NCI-H2107 (cell line): ENCODE results near the gene TSPAN33.
A peak's percentile ranks its signal among the peaks of the same experiment; 100 is the strongest.
"Not testable (repeated sequence)": the region's sequence is repeated elsewhere in the genome, so short reads cannot be mapped to it uniquely, and the experiment has no call there.

Experiments used
- DNase-seq: peaks from one replicate; lab custom pipeline; 2025; lab: John Stamatoyannopoulos, UW

Gene TSPAN33

GRCh38 chr7:129209067-129209926, 64.8 kb downstream of the TSPAN33 start:
- DNase-seq, result no peak

- no peak for DNase-seq
Observed at GRCh38 chr7:129210256-129210988, 65.9 kb downstream of the TSPAN33 start.

GRCh38 chr7:129210989-129211312, 66.4 kb downstream of the TSPAN33 start:
- no peak for DNase-seq

DNA sequence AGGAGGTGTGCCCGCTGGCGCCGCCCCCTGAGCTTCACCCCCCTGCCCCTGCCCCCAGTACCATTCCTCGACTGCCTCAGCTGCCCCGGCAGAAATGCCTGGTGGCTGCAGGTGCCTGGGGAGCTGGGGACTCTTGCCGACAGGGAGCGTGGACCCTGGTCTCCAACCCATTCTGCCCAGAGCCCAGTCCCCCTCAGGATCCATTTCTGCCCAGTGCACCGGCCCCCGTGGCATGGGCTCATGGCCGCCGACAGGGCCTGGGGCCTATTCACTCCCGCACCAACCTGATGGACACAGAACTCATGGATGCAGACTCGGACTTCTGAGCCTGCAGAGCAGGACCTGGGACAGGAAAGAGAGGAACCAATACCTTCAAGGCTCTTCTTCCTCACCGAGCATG, 67.6 kb downstream of the TSPAN33 start:
- DNase-seq, result no peak

GRCh38 chr7:129212596-129212995, 68.1 kb downstream of the TSPAN33 start:
- no peak for DNase-seq

GRCh38 chr7:129213828-129214227, 69.3 kb downstream of the TSPAN33 start:
- peak; percentile 56 for DNase-seq

DNA sequence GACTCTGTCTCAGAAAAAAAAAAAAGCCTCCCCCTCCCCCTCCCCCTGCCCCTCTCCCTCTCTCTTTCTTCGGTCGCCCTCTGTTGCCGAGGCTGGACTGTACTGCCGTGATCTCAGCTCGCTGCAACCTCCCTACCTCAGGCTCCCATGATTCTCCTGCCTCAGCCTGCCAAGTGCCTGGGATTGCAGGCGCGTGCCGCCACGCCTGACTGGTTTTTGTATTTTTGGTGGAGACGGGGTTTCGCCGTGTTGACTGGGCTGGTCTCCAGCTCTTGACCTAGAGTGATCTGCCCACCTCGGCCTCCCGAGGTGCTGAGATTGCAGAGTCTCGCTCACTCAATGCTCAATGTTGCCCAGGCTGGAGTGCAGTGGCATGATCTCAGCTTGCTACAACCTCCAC, 71.2 kb downstream of the TSPAN33 start:
- not testable (repeated sequence) for DNase-seq

DNA sequence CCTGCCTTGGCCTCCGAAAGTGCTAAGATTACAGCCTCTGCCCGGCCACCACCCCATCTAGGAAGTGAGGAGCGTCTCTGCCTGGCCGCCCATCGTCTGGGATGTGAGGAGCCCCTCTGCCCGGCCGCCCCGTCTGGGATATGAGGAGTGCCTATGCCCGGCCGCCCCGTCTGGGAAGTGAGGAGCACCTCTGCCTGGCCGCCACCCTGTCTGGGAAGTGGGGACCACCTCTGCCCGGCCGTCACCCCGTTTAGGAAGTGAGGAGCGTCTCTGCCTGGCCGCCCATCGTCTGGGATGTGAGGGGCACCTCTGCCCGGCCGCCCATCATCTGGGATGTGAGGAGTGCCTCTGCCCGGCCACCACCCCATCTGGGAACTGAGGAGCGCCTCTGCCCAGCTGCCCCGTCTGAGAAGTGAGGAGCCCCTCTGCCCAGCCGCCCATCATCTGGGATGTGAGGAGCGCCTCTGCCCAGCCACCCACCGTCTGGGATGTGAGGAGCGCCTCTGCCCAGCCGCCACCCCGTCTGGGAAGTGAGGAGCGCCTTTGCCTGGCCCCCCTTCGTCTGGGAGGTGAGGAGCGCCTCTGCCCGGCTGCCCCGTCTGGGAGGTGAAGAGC, 71.7 kb downstream of the TSPAN33 start:
- not testable (repeated sequence) for DNase-seq

- not testable (repeated sequence) for DNase-seq
Observed at GRCh38 chr7:129216821-129217416, 72.4 kb downstream of the TSPAN33 start.

DNA sequence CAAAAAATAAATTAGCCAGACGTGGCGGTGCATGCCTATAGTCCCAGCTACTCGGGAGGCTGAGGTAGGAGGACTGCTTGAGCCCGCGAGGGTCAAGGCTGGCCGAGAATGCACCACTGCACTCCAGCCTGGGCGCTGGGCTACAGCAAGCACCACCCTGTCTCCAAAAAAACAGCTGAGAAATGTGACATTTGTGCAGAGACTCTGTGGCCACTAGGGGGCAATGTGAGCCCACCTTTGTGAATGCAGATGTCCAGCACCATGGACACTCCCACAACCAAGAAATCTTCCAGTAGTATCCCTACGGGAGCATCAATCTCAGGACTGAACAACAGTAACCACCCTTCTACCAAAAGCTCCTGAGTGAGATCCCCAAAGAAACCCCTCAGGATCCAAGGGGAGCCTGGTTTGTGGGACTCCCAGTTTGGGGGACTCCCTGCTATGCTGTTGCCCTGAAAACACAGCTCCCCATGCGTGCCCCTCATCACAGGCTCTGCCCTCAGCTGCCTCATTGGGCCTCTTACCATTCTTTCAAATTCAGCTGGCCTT, 74.1 kb downstream of the TSPAN33 start:
- DNase-seq, result peak; percentile 81

DNA sequence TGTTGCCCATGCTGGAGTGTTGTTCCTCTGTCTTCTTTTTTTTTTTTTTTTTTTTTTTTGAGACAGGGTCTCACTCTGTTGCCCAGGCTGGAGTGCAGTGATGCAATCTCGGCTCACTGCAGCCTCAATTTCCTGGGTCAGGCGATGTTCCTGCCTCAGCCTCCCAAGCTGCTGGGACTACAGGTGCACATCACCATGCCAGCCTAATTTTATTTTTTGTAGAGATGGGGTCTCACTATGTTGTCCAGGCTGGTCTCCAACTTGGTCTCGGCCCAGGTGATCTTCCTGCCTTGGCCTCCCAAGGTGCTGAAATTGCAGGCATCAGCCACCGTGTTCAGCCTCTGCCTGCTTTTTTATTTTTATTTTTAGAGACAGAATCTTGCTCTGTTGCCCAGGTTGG, 74.7 kb downstream of the TSPAN33 start:
- DNase-seq, result not testable (repeated sequence)
